Skeletal muscle cell (primary cell): ENCODE results near the gene LAMC3.

Experiments used
- DNase-seq: peaks from one replicate; pipeline ENCODE4 v3.0.0-alpha.2; 2010; ENCODE audit warnings: low read depth
- H3K4me3 ChIP-seq: 2 replicates; pipeline ENCODE4 v1.5.1; 2011; ENCODE audit warnings: low read depth, mild to moderate bottlenecking, control low read depth, low read length, moderate library complexity

LAMC3 gene

DNA sequence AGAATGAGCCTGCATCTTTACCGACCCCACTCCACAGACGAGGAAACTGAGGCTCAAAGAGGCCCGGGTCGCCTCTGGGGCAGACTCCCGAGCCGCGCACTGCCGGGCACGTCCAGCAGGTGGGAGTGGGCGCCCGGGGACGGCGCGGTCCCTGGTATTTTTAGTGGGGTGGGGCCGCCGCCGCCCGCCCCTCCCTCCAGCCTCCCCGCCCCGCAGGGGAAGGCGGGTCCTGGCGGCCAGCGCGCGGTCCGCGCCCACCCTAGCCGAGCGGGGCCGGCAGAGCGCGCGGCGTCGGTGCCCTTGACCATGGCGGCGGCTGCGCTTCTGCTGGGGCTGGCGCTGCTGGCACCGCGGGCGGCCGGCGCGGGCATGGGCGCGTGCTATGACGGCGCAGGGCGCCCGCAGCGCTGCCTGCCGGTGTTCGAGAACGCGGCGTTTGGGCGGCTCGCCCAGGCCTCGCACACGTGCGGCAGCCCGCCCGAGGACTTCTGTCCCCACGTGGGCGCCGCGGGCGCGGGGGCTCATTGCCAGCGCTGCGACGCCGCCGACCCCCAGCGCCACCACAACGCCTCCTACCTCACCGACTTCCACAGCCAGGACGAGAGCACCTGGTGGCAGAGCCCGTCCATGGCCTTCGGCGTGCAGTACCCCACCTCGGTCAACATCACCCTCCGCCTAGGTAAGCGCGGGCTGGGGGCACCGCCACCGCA is at the start of gene LAMC3:
TSS of gene LAMC3 (plus strand) at position 266 of the 710 bp plus-strand sequence. CDS start at position 307, 41 bp downstream.
- H3K4me3 ChIP-seq = peak within 1 kb of the TSS; percentile 7
- DNase-seq = no peak

DNA sequence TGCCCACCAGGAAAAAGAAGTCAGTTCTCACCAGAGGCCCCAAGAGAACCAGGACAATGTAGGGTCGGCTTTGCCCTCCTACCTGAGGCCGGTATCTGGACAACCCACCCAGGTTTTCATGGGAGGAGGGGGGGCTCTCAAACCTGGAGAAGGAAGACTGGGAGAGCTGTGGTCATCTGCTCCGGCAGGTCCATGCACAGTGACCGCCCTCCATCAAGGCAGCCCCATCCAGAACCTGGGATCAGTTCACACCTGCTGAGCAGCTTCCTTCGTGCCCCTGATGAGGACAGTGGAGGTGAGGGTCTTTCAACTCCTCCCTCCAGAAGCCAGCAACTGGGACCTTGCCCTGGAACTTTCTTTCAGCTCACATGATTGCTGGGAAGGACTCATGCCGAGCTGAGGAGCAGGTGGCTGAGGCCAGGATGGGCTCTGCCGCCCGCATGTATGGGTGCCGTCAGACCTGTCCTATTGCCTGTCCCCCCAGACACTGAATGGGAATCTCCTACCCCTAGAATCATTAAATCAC is 49.1 kb upstream of the LAMC3 start:
- no peak for DNase-seq
- no peak overlapping the region for H3K4me3 ChIP-seq

DNA sequence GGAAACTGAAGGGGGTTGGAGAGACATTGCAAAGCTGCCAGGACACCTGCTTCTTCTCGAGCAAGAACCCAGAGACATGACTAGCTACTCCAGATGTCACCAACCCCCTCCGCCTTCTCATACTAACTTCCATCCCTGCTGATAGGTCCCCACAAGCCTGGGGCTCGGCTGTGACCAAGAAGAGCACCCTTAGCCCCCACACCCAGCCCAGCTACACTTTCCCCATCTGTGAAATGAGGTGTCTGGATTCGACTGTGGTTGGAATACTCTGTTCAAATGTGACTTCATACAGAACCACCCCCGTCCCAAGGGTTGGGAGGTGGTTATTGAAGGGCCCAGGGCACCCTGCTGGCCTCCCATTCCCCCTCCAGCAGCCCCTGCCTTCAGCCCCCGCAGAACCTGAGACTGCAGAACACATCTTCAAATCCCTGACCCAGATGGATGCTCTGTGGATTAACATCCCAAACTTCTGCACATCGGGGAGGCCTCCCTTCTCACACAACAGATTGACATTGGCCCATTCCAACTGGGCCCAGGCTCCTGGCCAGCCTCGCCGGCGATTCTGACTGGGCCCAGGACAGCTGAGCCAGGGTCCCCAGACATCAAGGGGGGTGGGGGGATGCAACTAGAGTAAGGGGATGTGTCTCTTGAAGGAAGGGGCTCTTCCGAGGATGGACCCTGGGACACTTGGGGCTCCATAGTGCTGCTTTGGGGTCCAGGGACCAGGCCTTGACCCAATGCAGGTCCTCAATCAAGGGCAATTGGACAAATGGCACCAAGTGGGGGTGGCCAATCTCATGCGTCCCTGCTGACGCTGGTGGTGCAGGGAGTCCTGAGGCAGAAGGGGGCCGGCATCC is 48.2 kb upstream of the LAMC3 start:
- DNase-seq = no peak
- H3K4me3 ChIP-seq = no peak overlapping the region

DNA sequence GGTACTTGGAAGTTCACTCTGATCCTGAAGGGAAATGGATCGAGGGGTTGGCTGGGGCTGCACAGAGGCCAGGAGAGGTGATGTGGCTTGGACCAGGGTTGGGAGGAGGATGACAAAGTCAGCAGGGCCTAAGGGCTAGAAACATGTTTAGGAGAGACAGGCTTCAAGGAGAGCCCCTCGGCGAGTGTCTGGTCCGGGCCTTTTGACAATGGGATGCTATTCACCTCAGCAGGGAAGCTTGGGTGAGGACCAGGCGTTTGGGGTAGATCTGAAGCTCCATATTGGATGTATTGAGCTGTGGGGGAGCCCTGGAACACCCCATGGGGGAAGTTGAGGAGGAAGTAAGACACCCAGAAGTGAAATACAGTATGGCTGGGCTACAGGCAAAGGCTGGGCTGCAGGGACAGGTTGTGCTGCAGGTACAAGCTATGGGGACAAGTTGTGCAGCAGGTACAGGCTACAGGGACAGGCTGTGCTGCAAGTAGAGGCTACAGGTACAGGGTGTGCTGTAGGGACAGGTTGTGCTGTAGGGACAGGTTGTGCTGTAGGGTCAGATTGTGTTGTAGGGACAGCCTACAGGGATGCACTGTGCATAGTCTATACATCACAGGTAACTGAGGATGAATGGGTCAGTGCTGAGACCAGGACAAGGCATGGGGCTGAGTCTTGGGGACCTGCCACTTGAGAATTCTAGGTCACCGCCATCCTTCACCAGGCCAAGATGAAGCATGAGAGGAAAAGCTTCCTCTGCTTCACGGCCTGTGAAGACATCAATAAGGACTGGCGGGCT is 47.3 kb upstream of the LAMC3 start:
- no peak overlapping the region for H3K4me3 ChIP-seq
- DNase-seq = no peak

DNA sequence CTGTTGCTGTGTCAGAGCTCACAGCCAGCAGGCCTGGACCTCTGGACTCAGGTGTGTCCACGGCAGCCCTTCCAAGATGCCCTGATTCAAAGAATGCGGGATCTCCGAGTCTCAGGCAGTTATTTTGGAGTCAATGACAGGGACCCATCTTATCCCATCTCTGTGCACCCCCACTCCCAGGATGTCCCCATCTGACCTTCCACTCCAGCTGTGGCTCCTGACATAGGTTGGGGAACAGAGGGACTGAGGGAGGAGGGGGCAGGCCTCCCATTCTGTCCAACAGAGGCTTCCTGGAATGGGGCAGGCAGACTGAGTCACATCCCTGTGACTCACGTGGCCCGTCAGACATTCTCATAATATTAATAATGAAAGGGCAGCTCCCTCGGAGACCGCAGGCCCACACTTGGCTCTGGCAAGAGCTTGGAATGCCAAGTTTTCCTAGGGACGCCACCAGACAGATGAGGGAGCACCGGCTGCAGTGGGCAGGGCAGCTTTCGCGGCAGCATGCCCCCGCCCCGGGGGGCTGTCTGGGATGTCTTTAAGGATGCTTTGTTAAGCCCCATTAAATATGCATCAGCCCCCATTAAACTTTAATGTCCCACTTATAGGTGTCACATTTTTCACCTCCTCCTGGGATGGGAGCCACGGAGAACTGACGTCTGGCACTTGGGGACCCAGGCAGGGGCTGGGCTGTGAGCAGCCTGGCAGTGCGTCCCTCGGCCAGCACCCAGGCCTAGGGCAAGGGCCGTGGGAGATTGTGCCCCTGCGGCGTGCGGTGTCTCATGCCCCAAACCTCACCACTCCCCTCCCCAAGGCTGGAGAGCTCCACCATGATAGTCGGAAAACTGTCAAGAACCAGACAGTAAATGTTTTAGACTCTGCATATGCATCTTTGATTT is 46.3 kb upstream of the LAMC3 start:
- H3K4me3 ChIP-seq = no peak overlapping the region
- DNase-seq = peak; percentile 82

DNA sequence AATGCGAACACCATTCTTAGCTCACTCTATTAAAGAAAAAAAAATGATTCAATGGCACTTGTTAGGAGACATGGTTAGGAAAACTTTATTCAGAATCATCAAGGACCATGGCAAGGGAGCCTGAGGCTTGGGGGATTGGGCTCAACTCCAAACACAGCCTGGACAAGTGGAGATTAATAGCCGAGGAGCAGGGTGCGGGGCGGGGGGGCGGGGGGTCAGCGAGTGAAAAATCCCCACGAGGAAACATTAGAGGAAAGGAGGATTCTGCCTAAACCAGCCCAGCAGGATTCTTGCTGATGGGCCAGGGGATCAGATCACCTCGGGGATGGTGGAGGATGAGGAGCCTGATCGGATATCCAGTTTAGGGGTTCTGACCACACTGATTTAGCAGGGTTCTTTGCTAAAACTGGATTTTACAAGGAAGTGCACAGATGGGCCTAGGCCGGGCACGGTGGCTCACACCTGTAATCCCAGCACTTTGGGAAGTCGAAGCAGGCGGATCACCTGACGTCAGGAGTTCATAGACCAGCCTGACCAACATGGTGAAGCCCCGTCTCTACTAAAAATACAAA is 45.6 kb upstream of the LAMC3 start:
- no peak for DNase-seq
- no peak overlapping the region for H3K4me3 ChIP-seq

DNA sequence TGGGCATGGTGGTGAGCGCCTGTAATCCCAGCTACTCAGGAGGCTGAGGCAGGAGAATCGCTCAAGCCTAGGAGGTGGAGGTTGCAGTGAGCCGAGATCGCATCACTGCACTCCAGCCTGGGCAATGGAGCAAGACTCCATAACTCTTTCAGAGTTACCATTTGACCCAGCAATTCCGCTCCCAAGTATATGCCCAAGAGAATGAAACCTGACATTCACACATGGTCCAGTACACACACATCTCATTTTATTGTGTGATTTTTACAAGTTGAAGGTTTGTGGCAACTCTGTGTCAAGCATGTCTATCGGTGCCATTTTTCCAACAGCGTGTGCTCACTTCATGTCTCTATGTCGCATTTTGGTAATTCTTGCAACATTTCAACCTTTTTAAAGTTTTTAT is 45.1 kb upstream of the LAMC3 start:
- H3K4me3 ChIP-seq = no peak overlapping the region
- no peak for DNase-seq

DNA sequence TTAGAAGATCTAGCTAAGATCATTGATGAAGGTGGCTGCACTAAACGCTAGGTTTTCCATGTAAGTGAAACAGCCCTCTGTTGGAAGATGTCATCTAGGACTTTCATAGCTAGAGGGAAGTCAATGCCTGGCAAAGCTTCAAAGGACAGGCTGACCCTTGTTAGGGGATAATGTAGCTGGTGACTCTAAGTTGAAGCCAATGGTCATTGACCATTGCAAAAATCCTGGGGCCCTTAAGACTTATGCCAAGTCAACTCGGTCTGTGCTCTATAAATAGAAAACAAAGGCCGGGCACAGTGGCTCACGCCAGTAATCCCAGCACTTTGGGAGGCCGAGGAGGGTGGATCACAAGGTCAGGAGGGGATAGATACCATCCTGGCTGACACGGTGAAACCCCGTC is 43.3 kb upstream of the LAMC3 start:
- H3K4me3 ChIP-seq = no peak overlapping the region
- DNase-seq = no peak

DNA sequence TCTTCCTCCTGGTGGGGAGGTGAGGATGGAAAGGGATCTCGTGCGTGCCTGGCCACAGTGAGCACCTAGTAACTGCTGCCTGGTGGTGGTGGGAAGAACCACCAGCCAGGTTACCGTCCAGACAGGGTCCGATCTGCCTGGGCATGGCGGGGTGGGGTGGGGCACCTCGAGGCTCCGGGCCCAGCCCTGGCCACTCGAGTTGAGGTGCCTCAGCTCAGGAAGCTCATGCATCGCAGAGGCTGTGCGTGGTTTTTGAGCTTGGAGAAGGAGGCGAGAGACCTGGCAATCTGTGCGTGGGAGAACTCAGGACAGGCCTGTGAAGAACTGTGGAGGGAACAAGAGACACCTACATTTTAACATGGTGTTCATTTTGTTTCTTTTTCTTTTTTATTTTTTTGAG is 38.9 kb upstream of the LAMC3 start:
- DNase-seq = no peak
- H3K4me3 ChIP-seq = no peak overlapping the region

DNA sequence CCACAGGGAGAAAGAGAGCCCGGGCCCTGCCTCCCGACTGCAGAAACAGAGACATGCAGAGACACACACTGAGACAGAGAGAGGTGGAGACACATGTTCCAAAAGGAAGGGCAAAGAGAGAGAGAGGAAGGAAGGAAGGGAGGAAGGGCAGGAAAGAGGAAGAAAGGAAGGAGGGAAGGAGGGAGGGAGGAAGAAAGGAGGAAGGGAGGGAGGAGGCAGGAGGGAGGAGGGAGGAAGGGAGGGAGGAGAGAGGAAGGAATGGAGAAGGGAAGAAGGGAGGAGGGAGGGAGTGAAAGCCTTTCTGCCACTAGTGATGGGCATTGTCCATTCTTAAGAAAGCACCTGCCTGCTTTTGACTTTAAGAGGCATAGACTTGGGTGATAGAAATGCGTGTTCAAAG is 38.1 kb upstream of the LAMC3 start:
- no peak overlapping the region for H3K4me3 ChIP-seq
- DNase-seq = no peak

DNA sequence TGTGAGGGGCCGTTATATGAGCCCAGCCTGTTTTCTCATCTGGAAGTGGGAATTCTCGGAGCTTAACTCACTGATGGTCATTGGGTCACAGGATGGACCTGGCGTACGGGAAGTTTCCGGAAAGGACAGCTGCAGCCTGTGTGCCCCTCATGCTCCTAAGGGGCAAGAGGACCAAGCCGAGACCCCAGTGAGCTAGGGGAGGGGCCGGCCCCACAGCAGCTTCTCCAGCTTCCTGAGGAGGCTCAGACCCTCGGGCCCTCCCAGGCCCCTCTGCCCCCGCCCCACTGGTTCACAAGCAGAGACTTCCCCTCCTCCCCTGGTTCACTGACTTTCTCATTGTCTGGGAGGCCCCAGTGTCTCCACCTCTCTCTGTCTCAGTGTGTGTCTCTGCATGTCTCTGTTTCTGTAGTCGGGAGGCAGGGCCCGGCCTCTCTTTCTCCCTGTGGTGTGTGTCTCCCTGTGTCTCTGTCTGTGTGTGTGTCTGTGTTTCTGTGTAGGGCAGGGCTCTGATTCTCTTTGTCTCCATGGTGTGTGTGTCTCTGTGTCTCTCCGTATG is 37.6 kb upstream of the LAMC3 start:
- no peak overlapping the region for H3K4me3 ChIP-seq
- DNase-seq = no peak

DNA sequence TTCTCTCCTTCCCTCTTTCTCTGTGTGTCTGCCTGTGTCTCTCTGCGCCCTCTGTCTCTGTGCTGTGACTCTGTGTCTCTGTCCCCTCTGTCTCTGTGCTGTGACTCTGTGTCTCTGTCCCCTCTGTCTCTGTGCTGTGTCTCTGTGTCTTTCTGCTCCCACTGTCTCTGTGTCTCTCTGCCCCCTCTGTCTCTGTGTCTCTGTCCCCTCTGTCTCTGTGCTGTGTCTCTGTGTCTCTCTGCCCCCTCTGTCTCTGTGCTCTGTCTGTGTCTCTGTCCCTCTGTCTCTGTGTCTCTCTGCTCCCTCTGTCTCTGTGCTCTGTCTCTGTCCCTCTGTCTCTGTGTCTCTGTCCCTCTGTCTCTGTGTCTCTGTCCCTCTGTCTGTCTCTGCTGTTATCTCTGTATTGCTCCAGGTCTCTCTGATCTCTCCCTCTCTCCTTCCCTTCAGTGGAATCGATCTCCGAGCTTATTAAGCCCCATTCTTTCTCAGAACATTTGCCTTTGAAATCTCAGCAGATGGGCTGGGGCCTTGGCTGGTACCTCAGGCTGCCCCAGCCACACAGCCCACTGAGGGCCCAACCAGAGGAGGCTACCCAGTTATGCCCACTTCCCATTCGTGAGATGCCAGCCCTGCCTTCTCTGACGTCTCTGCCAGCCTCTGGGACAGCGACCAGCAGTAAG is 36.6 kb upstream of the LAMC3 start:
- DNase-seq = no peak
- H3K4me3 ChIP-seq = no peak overlapping the region

DNA sequence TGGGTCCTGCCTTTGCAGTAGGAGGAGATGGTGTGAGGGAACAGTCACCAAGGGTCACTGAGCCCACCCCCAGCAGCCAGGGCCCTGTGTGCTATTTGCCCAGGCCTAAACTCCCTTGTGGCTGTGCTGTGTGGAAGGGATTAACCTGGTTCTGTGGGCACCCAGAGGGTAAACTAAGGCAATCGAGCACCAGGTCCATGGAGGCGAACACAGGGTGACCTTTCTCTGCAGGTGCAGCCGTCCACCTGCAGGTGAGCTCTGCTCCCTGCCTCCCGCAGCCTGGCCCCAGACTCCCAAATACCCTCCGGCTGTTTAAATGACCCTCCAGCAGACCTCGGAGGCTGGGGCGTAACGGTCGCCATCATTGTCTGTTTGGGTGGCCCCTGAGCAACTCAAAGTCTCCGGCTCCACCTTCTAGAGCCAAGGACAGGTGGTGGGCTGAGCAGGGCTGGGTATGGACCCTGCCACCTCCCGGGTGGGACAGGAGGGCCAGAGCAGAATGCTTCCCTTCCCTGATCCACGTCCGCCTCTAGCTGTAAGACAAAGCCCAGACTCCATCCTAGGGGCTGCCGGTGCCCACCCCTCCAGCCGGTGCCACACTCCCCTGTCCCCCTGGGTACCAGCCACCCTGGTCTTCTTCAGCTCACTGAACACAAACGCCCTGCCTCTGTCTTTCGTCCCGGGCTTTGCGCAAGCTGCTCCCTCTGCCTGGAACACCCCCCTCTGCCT is 35.9 kb upstream of the LAMC3 start:
- no peak overlapping the region for H3K4me3 ChIP-seq
- no peak for DNase-seq

DNA sequence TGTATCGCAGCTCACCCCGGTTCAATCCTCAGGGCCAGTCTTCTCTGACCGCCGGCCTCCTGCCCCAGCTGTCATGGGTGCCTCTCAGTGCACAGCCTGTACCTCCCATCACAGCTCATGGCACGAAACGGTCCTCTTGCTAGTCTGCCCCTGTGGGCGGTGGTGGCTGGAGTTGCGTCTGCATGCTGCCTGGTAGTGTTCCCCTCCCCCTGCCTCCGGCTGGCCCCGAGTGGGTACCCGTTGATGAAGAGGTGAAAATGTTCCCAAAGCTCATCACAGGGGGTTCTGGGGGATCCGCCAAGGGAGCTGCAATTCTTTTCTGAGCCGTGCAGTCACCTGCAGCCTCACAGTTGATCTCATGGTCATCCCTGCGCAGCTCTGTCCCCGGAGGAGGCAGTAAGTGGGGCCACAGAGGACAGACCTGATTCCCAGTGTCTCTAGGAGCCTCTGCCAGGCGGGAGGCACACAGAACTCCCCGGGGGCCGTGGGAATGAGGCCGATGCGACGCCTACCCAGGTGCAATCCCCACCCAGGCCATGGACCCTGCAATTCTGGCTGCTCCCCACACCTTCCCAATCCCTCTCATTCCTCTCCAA is 35.2 kb upstream of the LAMC3 start:
- H3K4me3 ChIP-seq = no peak overlapping the region
- no peak for DNase-seq

DNA sequence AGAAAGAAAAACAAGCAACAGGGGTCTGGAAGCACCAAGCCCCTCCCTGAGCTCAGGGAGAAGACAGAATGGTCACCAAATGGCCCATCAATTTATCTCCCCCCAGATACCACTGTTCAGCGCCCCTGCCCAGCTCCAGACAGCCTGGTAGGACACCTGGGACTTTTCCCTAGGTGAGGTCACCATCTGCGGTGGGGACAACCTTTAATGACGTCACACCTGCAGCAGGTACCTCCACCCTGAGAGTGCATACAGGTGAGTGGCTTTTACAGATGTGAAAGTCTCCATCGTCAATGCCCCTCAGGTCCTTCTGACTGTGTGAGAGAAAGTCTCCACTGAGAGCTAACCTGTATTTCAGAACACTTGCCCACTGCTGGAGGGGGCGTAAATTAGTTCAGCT is 34.3 kb upstream of the LAMC3 start:
- no peak overlapping the region for H3K4me3 ChIP-seq
- no peak for DNase-seq

DNA sequence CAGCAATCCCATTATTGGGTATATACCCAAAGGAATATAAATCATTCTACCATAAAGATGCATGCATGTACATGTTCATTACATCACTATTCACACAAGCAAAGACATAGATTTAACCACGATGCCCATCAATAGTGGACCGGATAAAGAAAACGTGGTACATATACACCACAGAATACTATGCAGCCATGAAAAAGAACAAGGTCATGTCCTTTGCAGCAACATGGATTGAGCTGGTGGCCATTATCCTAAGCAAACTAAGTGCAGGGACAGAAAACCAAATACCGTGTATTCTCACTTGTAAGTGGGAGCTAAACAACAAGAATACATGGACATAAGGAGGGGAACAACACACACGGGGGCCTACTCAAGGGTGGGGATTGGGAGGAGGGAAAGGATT is 33.8 kb upstream of the LAMC3 start:
- H3K4me3 ChIP-seq = no peak overlapping the region
- no peak for DNase-seq
